Measurements from ENCODE around the gene GREB1.
"Not testable (repeated sequence)": the region's sequence is repeated elsewhere in the genome, so short reads cannot be mapped to it uniquely, and the experiment has no call there.

GREB1 gene

GRCh38 chr2:11646530-11646929 lies 112.7 kb downstream of the GREB1 start:
- DNase-seq: no peak

GRCh38 chr2:11647834-11648600 lies 114.2 kb downstream of the GREB1 start:
- no peak for DNase-seq

GRCh38 chr2:11649093-11649492 lies 115.2 kb downstream of the GREB1 start:
- DNase-seq: no peak

DNA sequence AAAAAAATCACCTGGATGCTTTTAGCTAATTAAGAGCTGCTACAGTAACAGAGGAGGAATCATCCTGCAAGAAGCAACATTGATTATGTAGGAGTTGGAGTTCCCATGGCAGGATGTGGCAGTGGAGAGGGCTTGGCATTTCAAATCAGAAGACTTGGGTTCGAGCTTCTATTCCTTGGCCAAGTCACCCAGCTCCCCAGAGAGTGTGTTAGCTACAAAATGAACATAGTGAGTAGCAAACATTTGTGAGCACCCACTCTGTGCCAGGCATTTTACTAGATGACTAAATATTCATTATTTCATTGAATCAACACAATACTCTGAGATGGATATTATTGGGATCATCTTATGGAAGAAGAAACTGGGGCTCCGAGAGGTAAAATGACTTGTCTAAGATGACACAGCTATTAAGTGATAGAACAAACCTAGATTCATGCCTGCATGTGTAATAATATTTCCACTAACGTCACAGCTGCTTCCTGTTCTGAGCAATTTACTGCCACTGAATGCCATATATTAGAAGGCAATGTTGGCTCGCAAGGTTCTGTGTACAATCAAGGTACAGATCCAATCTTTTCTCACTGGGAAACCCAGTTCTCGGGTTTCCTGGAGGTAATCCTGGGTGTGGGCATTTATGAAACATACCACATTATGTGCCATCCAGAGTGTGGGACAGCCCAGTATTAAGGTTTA lies 118.2 kb downstream of the GREB1 start:
- no peak for DNase-seq

DNA sequence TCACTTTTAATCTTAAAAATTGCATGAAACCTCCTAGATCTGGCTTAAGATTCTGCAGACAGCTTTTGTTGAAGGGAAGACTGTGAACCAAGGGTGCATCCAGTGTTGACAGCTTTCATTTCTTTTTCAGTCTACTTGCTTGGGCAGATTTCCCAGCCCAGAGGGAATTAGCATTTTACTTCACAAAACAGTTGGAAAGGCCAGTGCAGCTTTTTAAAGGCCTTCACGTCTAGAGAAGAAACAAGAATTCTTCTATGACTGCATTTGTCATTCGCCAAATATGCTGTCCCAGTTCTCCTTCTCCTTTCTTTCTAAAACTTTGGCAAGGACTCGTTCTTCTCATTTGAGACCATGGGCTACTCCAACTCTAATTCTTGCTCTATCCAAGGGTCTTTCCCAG lies 118.7 kb downstream of the GREB1 start:
- no peak for DNase-seq

GRCh38 chr2:11655495-11655894 lies 121.7 kb downstream of the GREB1 start:
- no peak for DNase-seq

DNA sequence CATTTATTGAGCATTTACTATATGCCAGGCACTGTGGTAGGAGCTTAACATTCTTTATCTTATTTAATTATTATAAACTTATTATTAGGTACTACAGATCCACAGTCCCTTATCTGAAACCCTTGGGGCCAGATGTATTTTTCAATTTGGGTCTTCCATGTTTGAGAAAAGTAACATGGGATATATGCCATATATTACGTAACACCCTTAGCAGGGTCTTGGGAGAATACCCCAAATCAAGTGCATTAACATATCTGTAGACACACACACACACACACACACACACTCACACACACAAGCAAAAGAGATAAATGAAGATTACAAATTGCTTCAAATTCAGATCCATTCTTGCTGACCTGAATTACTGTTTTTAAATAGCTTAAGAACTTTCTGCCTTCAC lies 122.4 kb downstream of the GREB1 start:
- no peak for DNase-seq

- DNase-seq: no peak
These were observed 122.8 kb downstream of the GREB1 start for GRCh38 chr2:11656671-11657101.

DNA sequence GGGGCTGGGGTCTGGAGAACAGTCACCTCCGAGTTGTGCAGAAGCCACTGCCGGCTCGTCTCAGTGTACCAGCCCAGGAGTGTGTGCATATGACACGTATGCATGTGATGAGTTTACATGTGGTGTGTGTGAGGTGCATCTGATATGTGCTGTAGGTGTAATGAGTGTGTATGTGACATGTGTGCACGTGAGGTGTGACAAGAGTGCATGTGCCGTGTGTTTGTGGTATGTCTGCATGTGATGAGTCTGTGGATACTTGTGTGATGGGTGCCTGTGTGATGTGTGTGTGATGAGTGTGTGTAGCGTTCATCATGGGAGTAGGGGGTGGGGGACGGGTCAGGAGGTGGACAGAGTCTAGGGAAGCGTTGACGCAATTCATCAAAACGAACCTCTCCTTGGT lies 123.3 kb downstream of the GREB1 start:
- no peak for DNase-seq

DNA sequence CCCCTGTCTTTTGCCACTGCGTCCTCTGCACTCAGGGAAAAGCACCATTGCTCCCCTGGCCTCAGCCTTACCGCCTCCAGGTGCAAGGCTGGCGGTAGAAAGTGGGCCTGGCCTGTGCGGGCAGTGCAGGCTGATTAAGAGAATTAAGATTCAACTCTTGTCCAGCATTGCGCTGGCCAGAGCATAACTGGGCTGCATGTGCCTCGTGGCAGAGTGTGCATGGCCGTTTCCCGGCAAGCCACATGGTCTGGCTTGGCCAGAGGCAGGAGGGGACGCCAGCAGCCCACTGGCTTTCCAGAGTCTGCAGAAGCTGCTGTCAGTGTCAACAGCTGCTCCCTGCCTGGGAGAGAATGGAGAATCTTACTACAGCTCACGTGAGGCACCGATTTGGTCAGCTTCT lies 123.8 kb downstream of the GREB1 start:
- DNase-seq: no peak

- no peak for DNase-seq
These were observed 124.6 kb downstream of the GREB1 start for GRCh38 chr2:11658208-11659114.

GRCh38 chr2:11659115-11659475 lies 125.2 kb downstream of the GREB1 start:
- DNase-seq: no peak

- DNase-seq: no peak
These were observed 126.0 kb downstream of the GREB1 start for GRCh38 chr2:11659851-11660250.

DNA sequence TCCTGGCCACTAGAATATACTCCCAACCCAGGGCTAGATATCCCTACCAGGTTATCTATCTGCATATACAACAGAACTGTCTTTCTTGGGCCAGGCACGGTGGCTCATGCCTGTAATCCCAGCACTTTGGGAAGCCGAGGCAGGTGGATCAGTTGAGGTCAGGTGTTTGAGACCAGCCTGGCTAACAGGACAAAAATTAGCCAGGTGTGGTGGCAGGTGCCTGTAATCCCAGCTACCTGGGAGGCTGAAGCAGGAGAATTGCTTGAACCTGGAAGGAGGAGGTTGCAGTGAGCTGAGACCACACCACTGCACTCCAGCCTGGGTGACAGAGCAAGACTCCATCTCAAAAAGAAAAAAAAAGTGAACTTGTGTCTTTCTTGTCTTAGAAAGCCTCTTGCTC lies 126.6 kb downstream of the GREB1 start:
- DNase-seq: not testable (repeated sequence)

GRCh38 chr2:11661891-11662435 lies 128.1 kb downstream of the GREB1 start:
- no peak for DNase-seq

DNA sequence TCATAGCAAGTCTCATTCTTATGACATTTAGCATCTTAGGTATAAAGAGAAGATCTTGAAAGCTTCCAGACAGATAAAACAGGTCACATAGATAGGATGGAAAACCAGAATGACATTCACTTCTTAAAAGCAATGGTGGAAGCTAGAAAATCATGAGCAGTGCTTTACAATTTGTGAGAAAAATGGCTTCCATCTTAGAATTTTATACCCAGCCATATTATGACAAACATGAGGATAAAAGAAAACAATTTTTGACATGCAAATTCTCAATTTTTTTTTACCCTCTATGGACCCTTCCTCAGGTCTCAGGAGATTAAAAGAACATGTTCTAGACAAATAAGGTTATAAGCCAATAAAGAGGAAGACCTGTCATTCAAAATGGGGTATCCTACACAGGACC lies 129.0 kb downstream of the GREB1 start:
- no peak for DNase-seq

DNA sequence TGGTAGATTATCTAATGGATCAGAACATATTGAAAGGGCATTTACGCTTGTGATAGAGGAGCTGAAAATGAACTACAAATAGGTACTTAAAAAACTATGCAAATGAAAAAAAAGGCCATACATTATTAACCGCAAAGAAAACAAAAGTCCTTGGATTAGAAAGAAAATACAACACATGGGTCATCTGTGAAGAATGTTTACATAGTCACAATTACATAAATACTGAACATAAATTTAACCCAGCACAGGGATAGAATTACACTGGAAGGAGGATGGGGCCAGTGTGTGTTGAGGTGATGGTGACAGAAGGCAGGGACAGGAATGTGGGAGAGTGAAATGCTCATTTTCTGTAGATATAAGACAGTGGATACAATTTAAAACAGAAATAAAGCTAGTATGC lies 129.6 kb downstream of the GREB1 start:
- no peak for DNase-seq

- DNase-seq: no peak
These were observed 131.2 kb downstream of the GREB1 start for GRCh38 chr2:11665028-11665427.

- no peak for DNase-seq
These were observed 131.9 kb downstream of the GREB1 start for GRCh38 chr2:11665510-11666362.

- DNase-seq: no peak
These were observed 133.3 kb downstream of the GREB1 start for GRCh38 chr2:11667194-11667593.

DNA sequence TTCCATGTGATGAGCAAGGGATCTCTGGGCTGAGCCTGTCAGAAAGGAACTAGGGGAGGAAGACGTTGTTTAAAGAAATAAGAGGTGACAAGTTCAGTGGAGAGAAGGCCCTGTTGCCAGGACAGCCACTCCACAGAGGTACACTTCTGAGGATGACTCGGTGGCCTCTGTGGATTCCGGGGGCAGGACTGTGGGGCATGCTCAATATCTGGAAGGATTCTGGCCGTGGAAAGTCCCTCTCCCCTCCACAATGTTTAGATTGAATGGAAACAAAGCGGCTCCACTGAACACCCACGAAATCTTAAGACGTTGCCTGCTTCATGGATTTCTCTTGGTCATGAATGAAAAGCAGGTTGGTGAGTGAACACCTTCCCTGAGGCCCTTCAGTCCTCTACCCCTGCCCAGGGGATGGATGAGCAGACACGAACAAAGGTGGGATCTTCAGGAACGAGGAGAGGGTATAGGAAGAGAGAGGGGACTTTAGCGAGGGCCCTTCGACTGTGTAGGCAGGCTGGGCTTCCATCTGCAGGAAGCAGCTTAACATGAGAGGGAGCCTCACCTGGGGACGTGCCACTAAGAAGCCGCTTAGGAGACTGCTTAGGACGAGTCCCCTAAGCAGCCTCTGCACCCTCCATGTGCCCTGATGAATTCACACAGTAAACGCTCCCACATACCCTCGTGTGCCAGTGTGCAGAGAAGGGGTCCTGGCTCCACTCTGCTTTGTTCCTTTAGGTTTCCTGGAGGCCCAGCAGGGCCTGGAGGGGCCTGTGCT lies 134.2 kb downstream of the GREB1 start:
- no peak for DNase-seq
